NCI-H2081 (cell line): ENCODE results near the gene GNG7.
"Not testable (repeated sequence)": the region's sequence is repeated elsewhere in the genome, so short reads cannot be mapped to it uniquely, and the experiment has no call there.

Source experiments
- DNase-seq, 2 experiments: peaks; one replicate each; lab custom pipeline; 2025; lab: John Stamatoyannopoulos, UW

GNG7 gene

GRCh38 chr19:2713170-2713569 lies 10.7 kb upstream of the GNG7 start:
- DNase-seq: not testable (repeated sequence)

GRCh38 chr19:2711875-2712205 lies 9.3 kb upstream of the GNG7 start:
- no peak for DNase-seq

GRCh38 chr19:2711172-2711874 lies 8.8 kb upstream of the GNG7 start:
- DNase-seq: no peak

- DNase-seq: no peak
These were observed 3.8 kb upstream of the GNG7 start for GRCh38 chr19:2706251-2706650.

GRCh38 chr19:2703691-2704216 lies 1.3 kb upstream of the GNG7 start:
- DNase-seq: no peak

- no peak for DNase-seq
These were observed 563 bp upstream of the GNG7 start for GRCh38 chr19:2703077-2703437.

- no peak for DNase-seq
These were observed 929 bp downstream of the GNG7 start for GRCh38 chr19:2701361-2702169.

- DNase-seq: no peak
These were observed 1.7 kb downstream of the GNG7 start for GRCh38 chr19:2700660-2701360.

- no peak for DNase-seq
These were observed 2.9 kb downstream of the GNG7 start for GRCh38 chr19:2699413-2700140.

- no peak for DNase-seq
These were observed 8.3 kb downstream of the GNG7 start for GRCh38 chr19:2694196-2694595.

- no peak for DNase-seq
These were observed 8.9 kb downstream of the GNG7 start for GRCh38 chr19:2693492-2694160.

GRCh38 chr19:2691951-2692350 lies 10.5 kb downstream of the GNG7 start:
- no peak for DNase-seq

- DNase-seq: no peak
These were observed 11.6 kb downstream of the GNG7 start for GRCh38 chr19:2690856-2691255.

GRCh38 chr19:2686360-2686759 lies 16.1 kb downstream of the GNG7 start:
- no peak for DNase-seq

- DNase-seq: no peak
These were observed 17.2 kb downstream of the GNG7 start for GRCh38 chr19:2685204-2685704.

- DNase-seq: no peak
These were observed 19.0 kb downstream of the GNG7 start for GRCh38 chr19:2683430-2684003.

GRCh38 chr19:2680808-2681207 lies 21.7 kb downstream of the GNG7 start:
- DNase-seq: no peak

GRCh38 chr19:2679439-2679838 lies 23.1 kb downstream of the GNG7 start:
- no peak for DNase-seq

GRCh38 chr19:2678948-2679347 lies 23.5 kb downstream of the GNG7 start:
- not testable (repeated sequence) for DNase-seq

GRCh38 chr19:2678044-2678671 lies 24.3 kb downstream of the GNG7 start:
- DNase-seq: no peak

- DNase-seq: no peak
These were observed 25.7 kb downstream of the GNG7 start for GRCh38 chr19:2676823-2677222.
